GM23338 (cell line): ENCODE data around the gene PTGER2. TPM values are rescaled to one million over a fixed set of nuclear protein-coding genes. Genes with fewer than 3 reads are reported as not detected.
A peak's percentile ranks its signal among the peaks of the same experiment; 100 is the strongest.

ENCODE experiments used
- ATAC-seq: fragments of 200-7000 bp; cut with Tn5 transposase; 3 replicates; pipeline ENCODE4 v1.9.1; 2020
- DNase-seq: peaks from one replicate; pipeline ENCODE4 v3.0.0-alpha.2; 2015; ENCODE audit warnings: low spot score
- H2AFZ ChIP-seq: fragments of 200-600 bp; sonication (generic); 2 replicates; pipeline ENCODE4 v1.8.0; 2016; ENCODE audit warnings: antibody characterized with exemption, mild to moderate bottlenecking, moderate library complexity
- H3F3A ChIP-seq: fragments of 200-600 bp; sonication (generic); replicated peaks from 2 replicates; pipeline ENCODE4 v1.8.0; 2017; ENCODE audit warnings: antibody characterized with exemption, mixed run types, low read depth
- H3K27ac ChIP-seq: fragments of 200-600 bp; sonication (generic); 2 replicates; pipeline ENCODE4 v1.6.1; 2016; ENCODE audit warnings: low read depth
- H3K27me3 ChIP-seq: fragments of 200-600 bp; sonication (generic); 2 replicates; pipeline ENCODE4 v1.8.0; 2016; ENCODE audit warnings: mild to moderate bottlenecking, mixed run types, moderate library complexity; ENCODE audit not compliant: insufficient read depth
- H3K36me3 ChIP-seq: fragments of 200-600 bp; sonication (generic); 2 replicates; pipeline ENCODE4 v1.8.0; 2016; ENCODE audit warnings: mild to moderate bottlenecking; ENCODE audit not compliant: insufficient read depth
- H3K4me1 ChIP-seq: fragments of 200-600 bp; sonication (generic); 2 replicates; pipeline ENCODE4 v1.8.0; 2016; ENCODE audit warnings: mild to moderate bottlenecking, moderate library complexity; ENCODE audit not compliant: insufficient read depth
- H3K4me2 ChIP-seq: fragments of 200-600 bp; sonication (generic); 2 replicates; pipeline ENCODE4 v1.7.1; 2017; ENCODE audit warnings: mixed run types
- H3K4me3 ChIP-seq: fragments of 200-600 bp; sonication (generic); 2 replicates; pipeline ENCODE4 v1.6.1; 2016; ENCODE audit warnings: mixed run types
- H3K79me2 ChIP-seq: fragments of 200-600 bp; sonication (generic); replicated peaks from 2 replicates; pipeline ENCODE4 v1.8.0; 2017; ENCODE audit warnings: mild to moderate bottlenecking; ENCODE audit not compliant: insufficient read depth
- H3K9me2 ChIP-seq: fragments of 200-600 bp; sonication (generic); 2 replicates; pipeline ENCODE4 v1.8.0; 2017; ENCODE audit not compliant: insufficient read depth
- H4K20me1 ChIP-seq: fragments of 200-600 bp; sonication (generic); replicated peaks from 2 replicates; pipeline ENCODE4 v1.8.0; 2017; ENCODE audit warnings: mild to moderate bottlenecking; ENCODE audit not compliant: insufficient read depth
- H3K27ac Mint-ChIP-seq: 2 replicates; pipeline ENCODE4 v1.8.0; 2020; ENCODE audit warnings: inconsistent platforms, mild to moderate bottlenecking, moderate library complexity, mixed read lengths
- H3K27me3 Mint-ChIP-seq: 3 replicates; pipeline ENCODE4 v1.8.0; 2022; ENCODE audit warnings: low read depth, mild to moderate bottlenecking, moderate library complexity, mixed read lengths, inconsistent platforms; ENCODE audit not compliant: insufficient read depth, poor library complexity
- H3K36me3 Mint-ChIP-seq: 3 replicates; pipeline ENCODE4 v1.8.0; 2021; ENCODE audit warnings: low read depth, mild to moderate bottlenecking, inconsistent platforms, moderate library complexity, mixed read lengths
- H3K4me1 Mint-ChIP-seq: 3 replicates; pipeline ENCODE4 v1.8.0; 2020; ENCODE audit warnings: mild to moderate bottlenecking, inconsistent platforms, mixed read lengths
- H3K4me3 Mint-ChIP-seq: 3 replicates; pipeline ENCODE4 v1.8.0; 2021; ENCODE audit warnings: moderate library complexity, mild to moderate bottlenecking, inconsistent platforms, mixed read lengths
- H3K9me3 Mint-ChIP-seq: 3 replicates; pipeline ENCODE4 v1.8.0; 2020; ENCODE audit warnings: moderate library complexity, mild to moderate bottlenecking, inconsistent platforms, mixed read lengths
- CREB1 ChIP-seq: fragments of 250-450 bp; sonication (Bioruptor Pico); IDR thresholded peaks from 2 replicates; pipeline ENCODE4 v1.5.0; 2020; ENCODE audit warnings: low read depth, mild to moderate bottlenecking, moderate library complexity
- EZH2 ChIP-seq: fragments of 200-600 bp; sonication (generic); IDR thresholded peaks from one replicate; pipeline ENCODE4 v1.8.0; 2017; ENCODE audit warnings: antibody characterized with exemption, mild to moderate bottlenecking, low read depth; ENCODE audit not compliant: unreplicated experiment
- EZH2phosphoT487 ChIP-seq: fragments of 200-600 bp; sonication (generic); IDR thresholded peaks from one replicate; pipeline ENCODE4 v1.8.1; 2018; ENCODE audit warnings: antibody characterized with exemption; ENCODE audit not compliant: unreplicated experiment
- JUNB ChIP-seq: IDR thresholded peaks from one replicate; pipeline ENCODE4 v1.6.1; 2016; ENCODE audit warnings: antibody characterized with exemption; ENCODE audit not compliant: unreplicated experiment
- NANOG ChIP-seq: IDR thresholded peaks from 2 replicates; pipeline ENCODE4 v1.6.1; 2016; ENCODE audit warnings: antibody characterized with exemption, borderline replicate concordance
- POLR2AphosphoS5 ChIP-seq: IDR thresholded peaks from 2 replicates; pipeline ENCODE4 v1.6.1; 2016; ENCODE audit warnings: antibody characterized with exemption, low read depth
- STAT1 ChIP-seq: IDR thresholded peaks from one replicate; pipeline ENCODE4 v1.6.1; 2016; ENCODE audit warnings: antibody characterized with exemption; ENCODE audit not compliant: unreplicated experiment
- ZNF114 ChIP-seq: fragments of 250-450 bp; sonication (Bioruptor Pico); IDR thresholded peaks from 2 replicates; pipeline ENCODE4 v1.5.0; 2020; ENCODE audit warnings: mild to moderate bottlenecking, moderate library complexity
- ZNF331 ChIP-seq: fragments of 250-450 bp; sonication (Bioruptor Pico); IDR thresholded peaks from 2 replicates; pipeline ENCODE4 v1.5.0; 2020; ENCODE audit warnings: low read depth, mild to moderate bottlenecking, moderate library complexity
- polyA plus RNA-seq: library from polyadenylated mRNA; unstranded; fragments of >200 nt; fragmentation: Nextera tagmentation; extraction: Ambion mirVana; gene quantifications from 2 replicates; pipeline ENCODE4 v1.2.1, GENCODE V29; 2016
- total RNA-seq: library from RNA; depleted of rRNA; stranded (reverse); fragments of >200 nt; shearing (Covaris generic); gene quantifications from 2 replicates; pipeline ENCODE4 v1.2.3, GENCODE V29; 2014
- TF ChIP-seq, protein P1 (sequence below): IDR thresholded peaks from one replicate; pipeline ENCODE4 v1.6.1; 2018; ENCODE audit warnings: antibody characterized with exemption; ENCODE audit not compliant: unreplicated experiment
- TF ChIP-seq, protein P2 (sequence below): fragments of 250-450 bp; sonication (Bioruptor Pico); IDR thresholded peaks from 2 replicates; pipeline ENCODE4 v1.5.0; 2020; ENCODE audit warnings: mild to moderate bottlenecking, moderate library complexity
- TF ChIP-seq, protein P3 (sequence below): IDR thresholded peaks from 2 replicates; pipeline ENCODE4 v1.6.1; 2016; ENCODE audit warnings: antibody characterized with exemption

PTGER2 gene
- total and polyA plus RNA-seq, 2 experiments from 2014 or later = 1.3 TPM

DNA sequence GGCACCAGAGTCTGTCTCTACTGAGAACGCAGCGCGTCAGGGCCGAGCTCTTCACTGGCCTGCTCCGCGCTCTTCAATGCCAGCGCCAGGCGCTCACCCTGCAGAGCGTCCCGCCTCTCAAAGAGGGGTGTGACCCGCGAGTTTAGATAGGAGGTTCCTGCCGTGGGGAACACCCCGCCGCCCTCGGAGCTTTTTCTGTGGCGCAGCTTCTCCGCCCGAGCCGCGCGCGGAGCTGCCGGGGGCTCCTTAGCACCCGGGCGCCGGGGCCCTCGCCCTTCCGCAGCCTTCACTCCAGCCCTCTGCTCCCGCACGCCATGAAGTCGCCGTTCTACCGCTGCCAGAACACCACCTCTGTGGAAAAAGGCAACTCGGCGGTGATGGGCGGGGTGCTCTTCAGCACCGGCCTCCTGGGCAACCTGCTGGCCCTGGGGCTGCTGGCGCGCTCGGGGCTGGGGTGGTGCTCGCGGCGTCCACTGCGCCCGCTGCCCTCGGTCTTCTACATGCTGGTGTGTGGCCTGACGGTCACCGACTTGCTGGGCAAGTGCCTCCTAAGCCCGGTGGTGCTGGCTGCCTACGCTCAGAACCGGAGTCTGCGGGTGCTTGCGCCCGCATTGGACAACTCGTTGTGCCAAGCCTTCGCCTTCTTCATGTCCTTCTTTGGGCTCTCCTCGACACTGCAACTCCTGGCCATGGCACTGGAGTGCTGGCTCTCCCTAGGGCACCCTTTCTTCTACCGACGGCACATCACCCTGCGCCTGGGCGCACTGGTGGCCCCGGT is 46.4 kb upstream of the PTGER2 start, which contains the start of gene PTGDR:
Gene PTGDR, plus strand, starts transcription at position 198 of the 778 bp plus-strand sequence. Its CDS starts 117 bp downstream, at position 315.
- H3F3A ChIP-seq = no peaks in the 10 kb centered on the region
- no peaks in the 10 kb centered on the region for H4K20me1 ChIP-seq
- ATAC-seq = peak; percentile 82
- peaks cover 17% of the 10 kb centered on the region for H3K4me1 ChIP-seq
- H3K4me3 ChIP-seq = peak within 1 kb of the TSS; percentile 75
- peaks cover 26% of the 10 kb centered on the region for H3K4me1 Mint-ChIP-seq
- peaks cover 46% of the 10 kb centered on the region for H3K27me3 Mint-ChIP-seq
- peak; percentile 76 for DNase-seq
- H3K27me3 ChIP-seq = peaks cover 63% of the 10 kb centered on the region
- H3K27ac ChIP-seq = no peak within 1 kb of the TSS
- no peaks in the 10 kb centered on the region for H3K36me3 ChIP-seq
- H3K9me2 ChIP-seq = no peaks in the 10 kb centered on the region
- TF ChIP-seq, protein P1, sequence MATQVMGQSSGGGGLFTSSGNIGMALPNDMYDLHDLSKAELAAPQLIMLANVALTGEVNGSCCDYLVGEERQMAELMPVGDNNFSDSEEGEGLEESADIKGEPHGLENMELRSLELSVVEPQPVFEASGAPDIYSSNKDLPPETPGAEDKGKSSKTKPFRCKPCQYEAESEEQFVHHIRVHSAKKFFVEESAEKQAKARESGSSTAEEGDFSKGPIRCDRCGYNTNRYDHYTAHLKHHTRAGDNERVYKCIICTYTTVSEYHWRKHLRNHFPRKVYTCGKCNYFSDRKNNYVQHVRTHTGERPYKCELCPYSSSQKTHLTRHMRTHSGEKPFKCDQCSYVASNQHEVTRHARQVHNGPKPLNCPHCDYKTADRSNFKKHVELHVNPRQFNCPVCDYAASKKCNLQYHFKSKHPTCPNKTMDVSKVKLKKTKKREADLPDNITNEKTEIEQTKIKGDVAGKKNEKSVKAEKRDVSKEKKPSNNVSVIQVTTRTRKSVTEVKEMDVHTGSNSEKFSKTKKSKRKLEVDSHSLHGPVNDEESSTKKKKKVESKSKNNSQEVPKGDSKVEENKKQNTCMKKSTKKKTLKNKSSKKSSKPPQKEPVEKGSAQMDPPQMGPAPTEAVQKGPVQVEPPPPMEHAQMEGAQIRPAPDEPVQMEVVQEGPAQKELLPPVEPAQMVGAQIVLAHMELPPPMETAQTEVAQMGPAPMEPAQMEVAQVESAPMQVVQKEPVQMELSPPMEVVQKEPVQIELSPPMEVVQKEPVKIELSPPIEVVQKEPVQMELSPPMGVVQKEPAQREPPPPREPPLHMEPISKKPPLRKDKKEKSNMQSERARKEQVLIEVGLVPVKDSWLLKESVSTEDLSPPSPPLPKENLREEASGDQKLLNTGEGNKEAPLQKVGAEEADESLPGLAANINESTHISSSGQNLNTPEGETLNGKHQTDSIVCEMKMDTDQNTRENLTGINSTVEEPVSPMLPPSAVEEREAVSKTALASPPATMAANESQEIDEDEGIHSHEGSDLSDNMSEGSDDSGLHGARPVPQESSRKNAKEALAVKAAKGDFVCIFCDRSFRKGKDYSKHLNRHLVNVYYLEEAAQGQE = no peak
- no peak for TF ChIP-seq ZNF114 (CRISPR knock-in tag)
- TF ChIP-seq EZH2 = peak; percentile 75
- TF ChIP-seq, protein P2, sequence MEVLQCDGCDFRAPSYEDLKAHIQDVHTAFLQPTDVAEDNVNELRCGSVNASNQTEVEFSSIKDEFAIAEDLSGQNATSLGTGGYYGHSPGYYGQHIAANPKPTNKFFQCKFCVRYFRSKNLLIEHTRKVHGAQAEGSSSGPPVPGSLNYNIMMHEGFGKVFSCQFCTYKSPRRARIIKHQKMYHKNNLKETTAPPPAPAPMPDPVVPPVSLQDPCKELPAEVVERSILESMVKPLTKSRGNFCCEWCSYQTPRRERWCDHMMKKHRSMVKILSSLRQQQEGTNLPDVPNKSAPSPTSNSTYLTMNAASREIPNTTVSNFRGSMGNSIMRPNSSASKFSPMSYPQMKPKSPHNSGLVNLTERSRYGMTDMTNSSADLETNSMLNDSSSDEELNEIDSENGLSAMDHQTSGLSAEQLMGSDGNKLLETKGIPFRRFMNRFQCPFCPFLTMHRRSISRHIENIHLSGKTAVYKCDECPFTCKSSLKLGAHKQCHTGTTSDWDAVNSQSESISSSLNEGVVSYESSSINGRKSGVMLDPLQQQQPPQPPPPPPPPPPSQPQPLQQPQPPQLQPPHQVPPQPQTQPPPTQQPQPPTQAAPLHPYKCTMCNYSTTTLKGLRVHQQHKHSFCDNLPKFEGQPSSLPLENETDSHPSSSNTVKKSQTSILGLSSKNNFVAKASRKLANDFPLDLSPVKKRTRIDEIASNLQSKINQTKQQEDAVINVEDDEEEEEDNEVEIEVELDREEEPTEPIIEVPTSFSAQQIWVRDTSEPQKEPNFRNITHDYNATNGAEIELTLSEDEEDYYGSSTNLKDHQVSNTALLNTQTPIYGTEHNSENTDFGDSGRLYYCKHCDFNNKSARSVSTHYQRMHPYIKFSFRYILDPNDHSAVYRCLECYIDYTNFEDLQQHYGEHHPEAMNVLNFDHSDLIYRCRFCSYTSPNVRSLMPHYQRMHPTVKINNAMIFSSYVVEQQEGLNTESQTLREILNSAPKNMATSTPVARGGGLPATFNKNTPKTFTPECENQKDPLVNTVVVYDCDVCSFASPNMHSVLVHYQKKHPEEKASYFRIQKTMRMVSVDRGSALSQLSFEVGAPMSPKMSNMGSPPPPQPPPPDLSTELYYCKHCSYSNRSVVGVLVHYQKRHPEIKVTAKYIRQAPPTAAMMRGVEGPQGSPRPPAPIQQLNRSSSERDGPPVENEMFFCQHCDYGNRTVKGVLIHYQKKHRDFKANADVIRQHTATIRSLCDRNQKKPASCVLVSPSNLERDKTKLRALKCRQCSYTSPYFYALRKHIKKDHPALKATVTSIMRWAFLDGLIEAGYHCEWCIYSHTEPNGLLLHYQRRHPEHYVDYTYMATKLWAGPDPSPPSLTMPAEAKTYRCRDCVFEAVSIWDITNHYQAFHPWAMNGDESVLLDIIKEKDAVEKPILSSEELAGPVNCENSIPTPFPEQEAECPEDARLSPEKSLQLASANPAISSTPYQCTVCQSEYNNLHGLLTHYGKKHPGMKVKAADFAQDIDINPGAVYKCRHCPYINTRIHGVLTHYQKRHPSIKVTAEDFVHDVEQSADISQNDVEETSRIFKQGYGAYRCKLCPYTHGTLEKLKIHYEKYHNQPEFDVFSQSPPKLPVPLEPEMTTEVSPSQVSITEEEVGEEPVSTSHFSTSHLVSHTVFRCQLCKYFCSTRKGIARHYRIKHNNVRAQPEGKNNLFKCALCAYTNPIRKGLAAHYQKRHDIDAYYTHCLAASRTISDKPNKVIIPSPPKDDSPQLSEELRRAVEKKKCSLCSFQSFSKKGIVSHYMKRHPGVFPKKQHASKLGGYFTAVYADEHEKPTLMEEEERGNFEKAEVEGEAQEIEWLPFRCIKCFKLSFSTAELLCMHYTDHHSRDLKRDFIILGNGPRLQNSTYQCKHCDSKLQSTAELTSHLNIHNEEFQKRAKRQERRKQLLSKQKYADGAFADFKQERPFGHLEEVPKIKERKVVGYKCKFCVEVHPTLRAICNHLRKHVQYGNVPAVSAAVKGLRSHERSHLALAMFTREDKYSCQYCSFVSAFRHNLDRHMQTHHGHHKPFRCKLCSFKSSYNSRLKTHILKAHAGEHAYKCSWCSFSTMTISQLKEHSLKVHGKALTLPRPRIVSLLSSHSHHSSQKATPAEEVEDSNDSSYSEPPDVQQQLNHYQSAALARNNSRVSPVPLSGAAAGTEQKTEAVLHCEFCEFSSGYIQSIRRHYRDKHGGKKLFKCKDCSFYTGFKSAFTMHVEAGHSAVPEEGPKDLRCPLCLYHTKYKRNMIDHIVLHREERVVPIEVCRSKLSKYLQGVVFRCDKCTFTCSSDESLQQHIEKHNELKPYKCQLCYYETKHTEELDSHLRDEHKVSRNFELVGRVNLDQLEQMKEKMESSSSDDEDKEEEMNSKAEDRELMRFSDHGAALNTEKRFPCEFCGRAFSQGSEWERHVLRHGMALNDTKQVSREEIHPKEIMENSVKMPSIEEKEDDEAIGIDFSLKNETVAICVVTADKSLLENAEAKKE (CRISPR knock-in tag) = no peak
- no peak for TF ChIP-seq NANOG
- TF ChIP-seq JUNB = no peak
- TF ChIP-seq STAT1 = no peak
- TF ChIP-seq EZH2phosphoT487 = peak; percentile 59
- TF ChIP-seq ZNF331 (CRISPR knock-in tag) = no peak
- TF ChIP-seq, protein P3, sequence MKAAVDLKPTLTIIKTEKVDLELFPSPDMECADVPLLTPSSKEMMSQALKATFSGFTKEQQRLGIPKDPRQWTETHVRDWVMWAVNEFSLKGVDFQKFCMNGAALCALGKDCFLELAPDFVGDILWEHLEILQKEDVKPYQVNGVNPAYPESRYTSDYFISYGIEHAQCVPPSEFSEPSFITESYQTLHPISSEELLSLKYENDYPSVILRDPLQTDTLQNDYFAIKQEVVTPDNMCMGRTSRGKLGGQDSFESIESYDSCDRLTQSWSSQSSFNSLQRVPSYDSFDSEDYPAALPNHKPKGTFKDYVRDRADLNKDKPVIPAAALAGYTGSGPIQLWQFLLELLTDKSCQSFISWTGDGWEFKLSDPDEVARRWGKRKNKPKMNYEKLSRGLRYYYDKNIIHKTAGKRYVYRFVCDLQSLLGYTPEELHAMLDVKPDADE = no peak
- TF ChIP-seq CREB1 (CRISPR knock-in tag) = no peak
- TF ChIP-seq POLR2AphosphoS5 = no peak
- H3K4me2 ChIP-seq = peak within 1 kb of the TSS; percentile 94
- no peaks in the 10 kb centered on the region for H3K79me2 ChIP-seq
- H3K27ac Mint-ChIP-seq = no peak within 1 kb of the TSS
- H3K36me3 Mint-ChIP-seq = no peaks in the 10 kb centered on the region; the same call in 2 of the 3 replicates
- peak within 1 kb of the TSS; percentile 86 for H3K4me3 Mint-ChIP-seq
- H3K9me3 Mint-ChIP-seq = no peaks in the 10 kb centered on the region
- peak within 1 kb of the TSS; percentile 99 for H2AFZ ChIP-seq
